GM18502 (cell line): Measurements from ENCODE around the gene ANO10.
"Not testable (repeated sequence)": the region's sequence is repeated elsewhere in the genome, so short reads cannot be mapped to it uniquely, and the experiment has no call there.

Experiments used
- ATAC-seq: cut with Tn5 transposase; IDR thresholded peaks from one replicate; pipeline ENCODE4 v1.9.1; 2021; ENCODE audit warnings: mild to moderate bottlenecking; ENCODE audit not compliant: unreplicated experiment, poor library complexity

The ANO10 gene

GRCh38 chr3:43523454-43524053, 98.3 kb downstream of the ANO10 start:
- ATAC-seq = peak; percentile 85

GRCh38 chr3:43522727-43523362, 99.0 kb downstream of the ANO10 start:
- ATAC-seq = no peak

GRCh38 chr3:43521941-43522340, 99.9 kb downstream of the ANO10 start:
- ATAC-seq = no peak

- not testable (repeated sequence) for ATAC-seq
These were observed 103.3 kb downstream of the ANO10 start for GRCh38 chr3:43518515-43518914.

- no peak for ATAC-seq
These were observed 105.7 kb downstream of the ANO10 start for GRCh38 chr3:43515970-43516635.

- no peak for ATAC-seq
These were observed 106.4 kb downstream of the ANO10 start for GRCh38 chr3:43515208-43515917.

GRCh38 chr3:43512754-43513404, 108.9 kb downstream of the ANO10 start:
- ATAC-seq = no peak

- ATAC-seq = no peak
These were observed 115.2 kb downstream of the ANO10 start for GRCh38 chr3:43506644-43507043.

GRCh38 chr3:43505351-43505750, 116.5 kb downstream of the ANO10 start:
- ATAC-seq = no peak

GRCh38 chr3:43503067-43503728, 118.6 kb downstream of the ANO10 start:
- ATAC-seq = no peak

- no peak for ATAC-seq
These were observed 122.6 kb downstream of the ANO10 start for GRCh38 chr3:43499256-43499655.

GRCh38 chr3:43497905-43498365, 123.9 kb downstream of the ANO10 start:
- no peak for ATAC-seq

- ATAC-seq = no peak
These were observed 124.4 kb downstream of the ANO10 start for GRCh38 chr3:43497422-43497821.

- ATAC-seq = no peak
These were observed 125.0 kb downstream of the ANO10 start for GRCh38 chr3:43496740-43497375.

- ATAC-seq = not testable (repeated sequence)
These were observed 128.9 kb downstream of the ANO10 start for GRCh38 chr3:43492932-43493331.

- ATAC-seq = not testable (repeated sequence)
These were observed 130.0 kb downstream of the ANO10 start for GRCh38 chr3:43491807-43492206.

- no peak for ATAC-seq
These were observed 131.1 kb downstream of the ANO10 start for GRCh38 chr3:43490640-43491185.

- ATAC-seq = no peak
These were observed 131.9 kb downstream of the ANO10 start for GRCh38 chr3:43489930-43490329.

- no peak for ATAC-seq
These were observed 135.9 kb downstream of the ANO10 start for GRCh38 chr3:43485931-43486330.
